Esophagus squamous epithelium (tissue), 4 donors: Measurements from ENCODE around the gene PRKG1.

Source experiments
- POLR2A ChIP-seq, 4 donors: fragments of 450-650 bp; IDR thresholded peaks; one replicate each; pipeline ENCODE4 v1.6.1; 2017; ENCODE audit warnings: antibody characterized with exemption in 4 of 4, mild to moderate bottlenecking in 4 of 4, moderate library complexity in 3 of 4
- TF ChIP-seq, protein P1 (sequence below), 6 experiments: fragments of 450-650 bp in 4 of 6; fragments of 200-600 bp in 2 of 6; sonication (generic) in 2 of 6; IDR thresholded peaks; one replicate each; pipeline ENCODE4 v1.5.1; 2016 to 2019; ENCODE audit warnings: antibody characterized with exemption in 6 of 6, mild to moderate bottlenecking in 4 of 6, moderate library complexity in 4 of 6

DNA sequence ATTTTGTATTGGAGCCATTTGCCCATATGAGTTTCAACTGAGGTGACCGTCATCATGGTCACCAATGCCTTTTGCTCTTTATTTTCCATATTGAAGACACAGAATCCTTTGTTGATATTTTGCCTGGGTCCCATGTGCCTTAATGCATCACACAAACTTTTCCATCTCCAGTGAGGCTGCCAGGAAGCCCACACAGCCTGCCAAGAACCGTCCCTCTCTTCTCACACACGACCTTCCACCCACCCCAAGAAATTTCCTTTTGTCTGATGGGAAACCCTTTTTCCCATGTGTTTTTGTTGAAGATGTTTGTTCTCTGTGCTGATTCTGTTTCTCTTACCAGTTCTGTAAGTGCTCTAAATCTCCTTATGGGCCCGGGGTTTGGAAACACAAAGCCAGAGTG, 456.3 kb downstream of the PRKG1 start:
- TF ChIP-seq, protein P1, sequence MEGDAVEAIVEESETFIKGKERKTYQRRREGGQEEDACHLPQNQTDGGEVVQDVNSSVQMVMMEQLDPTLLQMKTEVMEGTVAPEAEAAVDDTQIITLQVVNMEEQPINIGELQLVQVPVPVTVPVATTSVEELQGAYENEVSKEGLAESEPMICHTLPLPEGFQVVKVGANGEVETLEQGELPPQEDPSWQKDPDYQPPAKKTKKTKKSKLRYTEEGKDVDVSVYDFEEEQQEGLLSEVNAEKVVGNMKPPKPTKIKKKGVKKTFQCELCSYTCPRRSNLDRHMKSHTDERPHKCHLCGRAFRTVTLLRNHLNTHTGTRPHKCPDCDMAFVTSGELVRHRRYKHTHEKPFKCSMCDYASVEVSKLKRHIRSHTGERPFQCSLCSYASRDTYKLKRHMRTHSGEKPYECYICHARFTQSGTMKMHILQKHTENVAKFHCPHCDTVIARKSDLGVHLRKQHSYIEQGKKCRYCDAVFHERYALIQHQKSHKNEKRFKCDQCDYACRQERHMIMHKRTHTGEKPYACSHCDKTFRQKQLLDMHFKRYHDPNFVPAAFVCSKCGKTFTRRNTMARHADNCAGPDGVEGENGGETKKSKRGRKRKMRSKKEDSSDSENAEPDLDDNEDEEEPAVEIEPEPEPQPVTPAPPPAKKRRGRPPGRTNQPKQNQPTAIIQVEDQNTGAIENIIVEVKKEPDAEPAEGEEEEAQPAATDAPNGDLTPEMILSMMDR (IDR thresholded peaks at IDR 0.05), result no peak
- TF ChIP-seq POLR2A (IDR thresholded peaks at IDR 0.05), result no peak
